Hypothalamus (tissue), 51 donors: Measurements from ENCODE around the gene DDR1.
"Not testable (repeated sequence)": the region's sequence is repeated elsewhere in the genome, so short reads cannot be mapped to it uniquely, and the experiment has no call there.

ENCODE experiments used
- DNase-seq, 51 donors: peaks; one replicate each; lab custom pipeline; 2025; lab: John Stamatoyannopoulos, UW

The DDR1 gene

DNA sequence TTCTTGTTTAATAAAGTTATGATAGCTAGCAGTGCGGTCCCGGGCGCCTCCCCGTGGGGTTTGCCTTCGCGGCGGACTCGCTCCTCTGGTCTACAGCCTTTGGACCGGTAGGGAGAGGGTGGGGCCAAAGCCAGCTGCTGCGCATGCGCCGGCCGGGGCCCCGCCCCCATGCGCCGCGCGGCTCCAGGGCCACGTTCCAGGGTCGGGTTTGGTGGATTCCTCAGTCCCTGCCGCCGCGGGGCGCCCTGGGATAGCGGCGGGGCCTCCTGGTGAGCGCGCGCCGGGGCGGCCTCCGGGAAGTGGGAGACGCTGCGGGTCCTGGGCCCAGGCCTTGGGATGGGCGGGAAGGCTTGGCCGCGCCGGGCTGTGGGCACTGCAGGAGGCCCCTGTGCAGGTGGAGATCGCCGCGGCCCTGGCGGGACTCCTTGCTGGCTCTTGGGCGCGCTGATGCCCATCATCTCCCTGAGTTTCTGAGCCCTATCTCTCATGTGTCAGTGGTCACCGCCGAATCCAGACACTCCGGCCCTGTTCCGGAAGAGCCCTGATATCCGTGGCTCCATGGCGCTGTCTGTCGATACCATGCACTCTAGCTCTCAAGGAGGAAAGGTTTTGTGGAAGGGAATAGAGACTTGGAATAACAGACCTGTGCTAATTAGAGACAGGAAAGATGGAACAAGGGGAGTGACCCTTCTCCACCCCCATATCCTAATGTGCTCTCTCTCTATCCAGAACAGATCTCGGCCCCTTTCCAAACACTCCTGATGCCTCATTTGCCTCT lies 29.9 kb downstream of the DDR1 start, which contains the start of gene VARS2:
Gene VARS2 (plus strand): TSS at position 163 of the 778 bp plus-strand sequence. CDS start 599 bp downstream, at position 762.
- peak; percentile 56 to 97 (median 91) for DNase-seq

DNA sequence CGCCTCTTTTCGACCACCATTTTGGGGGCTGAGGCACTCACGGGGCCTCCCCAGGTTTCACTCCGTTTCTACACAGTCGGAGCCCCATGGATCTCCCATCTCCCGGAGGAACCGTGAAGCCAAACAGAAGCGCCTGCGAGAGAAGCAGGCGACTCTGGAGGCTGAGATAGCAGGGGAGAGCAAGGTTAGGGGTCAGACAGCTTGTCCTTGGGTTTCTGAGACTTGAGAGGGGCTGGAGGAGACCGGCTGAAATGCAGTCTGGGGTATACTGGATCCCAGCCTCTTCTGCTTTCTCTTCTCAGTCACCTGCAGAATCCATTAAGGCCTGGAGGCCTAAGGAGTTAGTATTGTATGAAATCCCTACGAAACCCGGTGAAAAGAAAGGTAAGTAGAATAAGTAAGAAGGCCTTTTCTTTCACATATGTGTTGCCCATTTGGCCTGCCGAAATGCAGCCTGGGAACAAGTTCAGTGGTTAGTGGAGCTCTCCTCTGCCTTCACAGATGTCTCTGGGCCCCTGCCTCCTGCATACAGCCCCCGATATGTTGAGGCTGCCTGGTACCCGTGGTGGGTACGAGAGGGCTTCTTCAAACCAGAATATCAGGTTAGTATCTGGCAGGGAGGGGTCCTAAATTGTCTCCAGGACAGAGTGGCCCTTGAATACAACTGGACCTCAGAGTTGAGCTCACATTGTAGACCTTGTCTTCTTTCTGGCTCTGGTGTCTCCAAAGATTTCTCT lies 30.7 kb downstream of the DDR1 start:
- DNase-seq: peak in 13 of 51 donors; percentile 10 to 70 (median 33)

DNA sequence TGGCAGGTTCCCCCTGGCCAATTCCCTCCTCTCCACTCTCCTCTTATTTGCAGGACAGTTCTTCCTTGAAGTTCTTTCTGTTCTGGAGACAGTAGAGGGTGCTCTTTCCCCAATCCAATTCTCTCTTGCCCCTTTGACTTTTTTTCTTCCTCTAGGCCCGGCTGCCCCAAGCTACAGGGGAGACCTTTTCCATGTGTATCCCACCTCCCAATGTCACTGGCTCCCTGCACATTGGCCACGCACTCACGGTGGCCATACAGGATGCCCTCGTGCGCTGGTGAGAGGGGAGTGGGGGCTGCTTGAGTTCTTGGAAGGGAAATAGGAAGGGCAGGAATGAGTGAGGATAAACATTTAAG lies 31.2 kb downstream of the DDR1 start:
- DNase-seq: peak in 29 of 51 donors; percentile 3 to 78 (median 24)

DNA sequence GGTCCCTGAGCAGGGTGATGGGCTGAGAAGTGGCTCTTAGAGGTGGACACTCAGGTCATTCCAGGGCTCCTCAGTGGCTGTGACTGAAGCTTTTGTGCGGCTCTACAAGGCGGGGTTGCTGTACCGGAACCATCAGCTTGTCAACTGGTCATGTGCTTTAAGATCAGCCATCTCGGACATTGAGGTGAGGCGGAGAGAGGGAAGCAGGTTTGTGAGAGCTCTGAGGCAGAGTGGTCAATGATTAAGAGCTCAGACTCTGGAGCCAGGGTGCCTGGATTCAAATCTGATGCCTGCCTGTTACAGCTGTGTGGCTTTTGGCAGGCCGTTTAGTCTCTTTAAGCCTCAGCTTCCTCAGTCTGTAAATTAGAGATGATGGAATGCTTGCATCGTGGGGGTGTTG lies 32.7 kb downstream of the DDR1 start:
- DNase-seq: no peak

DNA sequence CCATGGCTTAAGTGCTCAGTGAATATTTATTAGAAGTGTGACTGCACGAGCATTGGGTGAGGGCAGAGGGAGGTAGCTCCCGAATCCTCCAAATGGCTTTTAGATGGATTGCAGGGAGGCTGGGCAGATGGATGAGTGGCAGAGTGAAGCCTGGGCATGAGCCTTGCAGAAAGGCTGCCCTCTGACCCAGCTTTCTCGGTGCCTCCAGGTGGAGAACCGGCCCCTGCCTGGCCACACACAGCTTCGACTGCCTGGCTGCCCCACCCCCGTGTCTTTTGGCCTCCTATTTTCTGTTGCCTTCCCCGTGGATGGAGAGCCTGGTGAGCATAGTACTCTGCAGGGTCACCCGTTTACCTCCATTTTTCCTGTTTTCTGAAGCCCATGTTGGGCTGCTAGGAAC lies 33.2 kb downstream of the DDR1 start:
- DNase-seq: no peak

DNA sequence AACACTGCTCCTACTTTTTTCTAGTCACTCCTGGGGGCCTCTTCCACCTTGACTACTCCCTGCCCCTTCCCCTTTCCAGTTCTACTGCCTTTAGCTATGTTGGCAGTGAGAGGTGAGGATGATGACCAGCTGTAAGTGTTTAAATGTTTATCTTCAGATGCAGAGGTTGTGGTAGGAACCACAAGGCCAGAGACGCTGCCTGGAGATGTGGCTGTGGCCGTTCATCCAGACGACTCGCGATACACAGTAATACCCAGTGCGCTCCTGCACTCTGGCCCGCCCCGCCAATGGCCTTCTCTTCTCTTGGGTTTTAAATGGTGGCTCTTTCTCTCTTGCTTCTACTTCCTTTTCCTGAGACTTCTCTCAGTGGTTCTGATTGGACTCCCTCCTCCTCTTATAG lies 34.4 kb downstream of the DDR1 start:
- no peak for DNase-seq

DNA sequence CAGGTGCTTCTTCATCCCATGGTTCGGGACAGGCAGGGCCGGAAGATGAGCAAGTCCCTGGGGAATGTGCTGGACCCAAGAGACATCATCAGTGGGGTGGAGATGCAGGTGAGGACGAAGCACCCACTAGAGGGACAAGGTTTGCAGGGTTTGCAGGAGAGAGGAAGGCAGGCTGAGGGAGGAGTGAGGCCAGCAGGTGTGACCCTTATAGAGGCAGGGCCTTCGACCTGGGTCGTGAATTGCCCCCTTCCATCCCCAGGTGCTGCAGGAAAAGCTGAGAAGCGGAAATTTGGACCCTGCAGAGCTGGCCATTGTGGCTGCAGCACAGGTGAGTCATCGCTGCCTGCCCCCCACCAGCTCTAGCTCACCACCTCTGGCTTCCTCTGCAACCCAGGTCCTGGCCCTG lies 38.1 kb downstream of the DDR1 start:
- no peak for DNase-seq

DNA sequence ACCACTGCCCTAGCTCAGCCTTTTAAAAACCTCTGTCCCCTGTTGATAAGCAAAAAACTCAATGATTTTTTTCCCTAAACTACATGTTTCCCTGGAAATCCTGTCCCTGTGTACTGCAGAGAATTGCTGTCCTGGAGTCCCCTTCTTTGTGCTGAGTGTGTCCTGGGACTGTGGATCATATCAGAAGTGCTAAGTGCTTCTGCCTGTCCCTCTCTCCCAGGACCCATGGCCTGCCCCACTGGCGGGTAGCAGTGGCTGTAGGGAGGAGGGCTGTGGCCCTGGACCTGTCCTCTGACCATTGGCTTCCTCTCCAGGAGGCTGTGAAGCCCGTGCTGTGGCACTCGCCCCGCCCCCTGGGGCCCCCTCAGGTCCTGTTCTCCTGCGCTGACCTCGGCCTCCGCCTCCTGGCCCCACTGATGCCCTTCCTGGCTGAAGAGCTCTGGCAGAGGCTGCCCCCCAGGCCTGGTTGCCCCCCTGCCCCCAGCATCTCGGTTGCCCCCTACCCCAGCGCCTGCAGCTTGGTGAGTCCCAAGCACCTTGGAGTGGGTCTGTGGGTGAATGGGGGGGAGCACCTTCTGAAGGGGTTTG lies 39.8 kb downstream of the DDR1 start:
- DNase-seq: not testable (repeated sequence)

DNA sequence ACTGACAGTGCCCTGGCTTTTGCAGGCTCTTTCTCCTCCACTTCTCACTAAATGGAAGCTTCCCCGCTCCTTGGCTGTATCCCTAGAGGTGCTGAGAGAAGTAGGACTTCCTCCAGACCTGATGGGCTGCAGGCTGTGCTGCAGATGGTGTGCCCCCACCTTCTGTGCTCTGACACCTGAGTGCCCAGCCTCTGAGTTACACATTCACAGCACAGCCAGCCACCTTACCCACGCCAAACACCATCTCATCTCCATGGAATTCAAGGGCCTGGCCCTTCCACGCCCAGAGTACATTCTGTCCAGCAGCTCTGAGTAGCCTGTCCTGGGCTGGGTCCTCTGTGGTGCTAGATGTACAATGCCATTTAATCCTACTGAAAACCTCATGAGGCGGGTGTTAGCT lies 42.3 kb downstream of the DDR1 start:
- no peak for DNase-seq

DNA sequence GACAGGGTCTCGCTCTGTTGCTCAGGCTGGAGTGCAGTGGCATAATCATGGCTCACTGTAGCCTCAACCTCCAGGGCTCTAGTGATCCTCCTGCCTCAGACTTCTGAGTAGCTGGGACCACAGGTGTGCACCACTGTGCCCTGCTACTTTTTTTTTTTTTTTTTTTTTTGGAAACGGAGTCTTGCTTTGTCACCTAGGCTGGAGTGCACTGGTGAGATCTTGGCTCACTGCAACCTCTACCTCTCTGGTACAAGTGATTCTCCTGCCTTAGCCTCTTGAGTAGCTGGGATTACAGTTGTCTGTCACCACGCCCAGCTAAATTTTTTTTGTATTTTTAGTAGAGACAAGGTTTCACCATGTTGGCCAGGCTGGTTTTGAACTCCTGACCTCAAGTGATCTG lies 42.8 kb downstream of the DDR1 start:
- not testable (repeated sequence) for DNase-seq

DNA sequence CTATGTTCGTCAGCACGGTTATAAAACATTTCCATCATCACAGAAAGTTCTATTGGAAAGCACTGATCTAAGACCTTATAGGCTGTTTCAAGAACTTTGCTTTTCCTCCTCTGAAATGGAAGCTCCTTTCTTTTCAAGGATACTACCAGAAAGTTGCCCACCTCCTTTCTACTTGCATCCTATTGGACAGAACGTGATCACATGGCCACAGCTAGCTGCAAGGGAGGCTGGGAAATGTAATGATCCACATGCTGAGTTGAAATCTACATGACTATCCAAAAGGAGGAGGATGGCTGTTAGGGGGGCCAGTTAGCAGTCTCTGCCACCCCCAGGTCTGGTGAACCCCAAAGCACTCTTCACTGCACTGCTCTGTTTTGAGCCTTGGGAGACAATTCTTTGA lies 44.4 kb downstream of the DDR1 start:
- DNase-seq: no peak

DNA sequence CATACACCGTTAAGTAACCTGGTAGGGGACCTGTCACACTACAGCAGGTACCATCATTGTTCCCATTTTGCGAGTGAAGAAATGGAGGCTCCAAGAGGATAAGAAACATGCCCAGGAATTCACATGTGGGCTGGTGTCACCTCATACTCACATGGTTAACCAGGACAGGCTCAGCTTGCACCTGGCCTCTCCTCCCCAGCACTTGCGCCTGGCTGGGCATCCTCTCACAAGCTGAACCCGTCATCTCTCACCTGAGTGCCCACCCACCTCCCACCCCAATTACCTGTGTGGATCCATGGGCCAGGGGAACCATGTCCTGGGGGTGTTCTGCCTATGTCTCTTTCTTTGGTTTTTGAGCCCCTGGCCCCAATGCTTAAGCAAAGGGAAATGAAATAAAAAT lies 46.2 kb downstream of the DDR1 start:
- DNase-seq: no peak

DNA sequence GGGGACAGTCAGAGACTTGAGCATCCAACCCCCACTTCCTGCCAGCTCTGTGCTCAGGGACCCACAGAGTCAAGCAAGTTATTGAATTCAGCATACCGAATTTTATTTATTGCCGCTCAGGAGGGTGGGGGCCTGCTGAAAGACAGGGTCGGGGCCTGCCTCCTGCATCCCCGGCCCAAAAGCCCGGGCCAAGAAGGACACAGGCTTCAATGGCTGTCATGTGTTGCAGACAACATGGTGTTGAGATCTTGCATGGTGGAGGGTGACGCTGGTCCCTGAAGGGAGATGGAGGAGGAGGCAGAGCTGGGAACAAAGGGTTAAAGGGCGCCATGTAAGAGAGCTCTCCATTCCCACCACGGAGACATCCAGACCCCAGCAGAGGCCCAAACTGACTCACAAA lies 47.0 kb downstream of the DDR1 start:
- no peak for DNase-seq

DNA sequence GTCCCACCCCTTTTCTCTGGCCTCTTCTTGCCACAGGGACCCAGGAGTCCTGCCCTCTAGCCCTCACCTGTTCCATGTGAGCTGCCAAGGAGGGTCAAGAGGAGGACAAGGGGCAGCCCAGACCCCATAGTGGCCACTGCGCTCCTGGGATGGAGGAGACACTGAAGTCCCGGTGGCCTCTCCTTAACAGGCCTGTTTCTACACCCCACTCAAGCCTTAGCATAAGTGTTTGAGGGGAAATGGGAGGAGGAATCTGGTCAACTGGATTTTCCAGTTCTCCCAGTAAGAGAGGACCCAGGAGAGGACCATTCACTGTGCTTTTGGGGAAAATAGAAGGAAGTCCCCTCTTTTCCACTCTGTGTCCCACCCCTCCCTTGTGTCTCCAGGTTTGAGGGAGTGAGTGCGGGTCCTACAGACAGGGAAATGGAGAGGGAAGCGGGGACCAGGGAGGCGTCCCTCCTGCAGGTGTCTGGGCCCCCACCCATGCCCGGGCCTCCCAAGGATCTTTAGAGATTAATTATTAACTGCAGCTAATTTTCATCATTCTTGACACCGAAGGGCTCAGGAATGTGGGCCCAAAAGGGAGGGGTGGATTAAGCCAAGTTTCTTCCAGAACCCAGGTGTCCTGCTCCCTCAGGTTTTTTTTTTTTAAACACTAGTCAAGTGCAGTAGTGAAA lies 47.8 kb downstream of the DDR1 start, which contains the start of gene SFTA2:
Gene SFTA2 (minus strand): TSS at position 202 of the 677 bp plus-strand sequence. CDS start 74 bp downstream, at position 128.
- no peak for DNase-seq

DNA sequence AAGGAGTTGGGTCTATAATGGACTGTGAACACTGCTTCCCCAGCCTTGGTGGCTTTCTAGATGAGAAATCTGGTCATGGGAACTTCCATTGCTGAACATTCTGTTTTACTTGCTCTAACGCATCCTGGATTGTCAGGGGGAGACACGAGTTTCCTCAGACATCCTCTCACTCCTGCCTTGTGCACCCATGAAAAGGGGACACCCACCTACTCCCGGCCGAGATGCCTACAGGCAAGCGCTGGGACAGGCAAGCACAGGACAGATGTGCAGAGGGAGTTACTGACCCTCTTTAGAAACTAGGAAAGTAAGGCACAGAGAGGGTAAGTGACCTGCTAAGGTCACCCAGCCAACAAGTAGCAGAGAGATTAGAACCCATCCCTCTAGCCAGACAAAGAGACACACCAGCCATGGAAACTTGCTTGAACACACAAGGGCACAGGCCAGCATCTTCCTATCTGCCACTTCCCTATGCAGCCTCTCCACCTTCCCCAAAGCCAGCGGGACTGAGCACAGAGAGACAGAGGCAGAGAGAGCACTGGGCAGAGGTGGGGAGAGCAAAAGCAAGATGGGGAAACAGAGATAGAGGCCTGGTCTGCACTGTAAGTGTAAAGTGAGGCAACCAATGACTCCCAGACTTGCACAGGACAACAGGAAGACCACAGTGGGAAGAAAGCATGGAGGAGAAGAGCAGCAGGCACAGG lies 48.5 kb downstream of the DDR1 start:
- DNase-seq: no peak

DNA sequence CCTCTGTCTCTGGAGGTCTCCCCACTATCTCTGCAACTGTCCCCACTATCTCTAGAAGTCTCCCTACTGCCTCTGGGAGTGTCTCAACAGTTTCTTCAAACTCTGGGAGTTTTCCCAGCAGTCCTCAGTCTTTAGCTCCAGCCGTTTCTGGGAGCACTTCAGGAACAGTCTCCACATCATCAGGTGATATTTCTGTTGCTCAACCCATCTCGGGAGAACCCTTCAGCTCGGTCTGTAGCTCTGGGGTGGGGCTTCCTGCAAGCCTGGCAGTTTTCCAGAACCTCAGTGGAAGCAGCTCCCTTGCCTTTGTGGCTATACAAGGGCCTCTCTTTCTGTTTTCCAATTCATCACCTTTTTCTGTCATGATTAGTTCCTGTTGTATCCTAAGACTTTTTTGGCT lies 50.7 kb downstream of the DDR1 start:
- DNase-seq: no peak

DNA sequence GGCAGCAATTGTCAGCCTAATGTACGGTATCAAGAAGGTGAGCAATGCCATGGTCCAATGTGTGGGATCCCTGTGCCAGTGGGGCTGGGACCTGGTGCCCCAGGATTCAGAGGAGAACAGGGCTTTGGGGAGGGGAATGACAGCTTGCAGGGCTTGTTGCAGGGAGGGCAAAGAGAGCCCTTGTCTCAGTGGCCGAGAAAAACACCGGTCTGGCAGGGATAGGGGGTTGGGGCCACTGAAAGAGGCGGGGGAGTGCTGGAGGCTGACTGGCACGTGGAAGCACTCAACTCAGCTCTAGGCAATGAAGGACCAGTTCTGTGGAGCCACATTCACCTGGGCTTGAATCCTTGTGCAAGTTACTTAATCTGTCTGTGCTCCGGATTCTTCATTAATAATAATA lies 52.9 kb downstream of the DDR1 start:
- DNase-seq: no peak

DNA sequence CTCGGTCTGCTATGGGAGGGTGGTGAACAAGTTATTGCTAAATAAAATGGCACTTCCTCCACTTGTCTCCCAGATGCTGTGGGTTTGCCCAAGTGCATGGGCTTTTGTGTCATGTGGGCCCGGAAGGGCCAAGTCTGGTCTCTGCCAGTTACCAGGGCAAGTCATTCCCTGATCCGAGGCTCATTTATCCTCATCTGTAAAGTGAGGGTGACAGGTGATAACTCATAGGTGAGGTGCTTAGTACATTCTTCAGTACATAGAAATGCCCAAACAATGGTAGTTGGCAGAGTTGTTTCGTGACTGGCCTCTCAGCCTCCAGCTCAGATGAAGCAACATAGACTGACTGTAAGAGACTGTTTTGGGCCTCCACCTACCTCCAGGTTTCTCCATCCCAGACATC lies 54.4 kb downstream of the DDR1 start:
- no peak for DNase-seq

DNA sequence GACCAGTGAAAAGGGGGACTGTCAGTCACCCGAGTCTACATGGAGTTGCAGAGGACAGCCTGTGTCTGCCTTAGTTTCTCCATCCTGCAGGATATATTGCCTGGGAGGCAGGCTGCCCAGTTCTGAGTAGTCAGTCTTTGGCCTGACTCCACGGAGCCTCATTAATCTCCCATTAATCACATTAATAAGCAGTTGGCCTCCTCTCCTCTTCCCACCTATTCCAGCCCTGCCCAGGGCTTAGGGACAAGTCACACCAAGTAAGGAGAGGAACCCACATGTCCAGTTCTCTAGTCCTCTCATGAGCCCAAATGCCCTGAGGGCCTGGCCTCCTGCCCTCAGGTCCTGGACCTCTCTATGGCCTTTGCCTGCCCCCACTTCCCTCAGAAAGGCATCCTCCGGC lies 55.2 kb downstream of the DDR1 start:
- no peak for DNase-seq

DNA sequence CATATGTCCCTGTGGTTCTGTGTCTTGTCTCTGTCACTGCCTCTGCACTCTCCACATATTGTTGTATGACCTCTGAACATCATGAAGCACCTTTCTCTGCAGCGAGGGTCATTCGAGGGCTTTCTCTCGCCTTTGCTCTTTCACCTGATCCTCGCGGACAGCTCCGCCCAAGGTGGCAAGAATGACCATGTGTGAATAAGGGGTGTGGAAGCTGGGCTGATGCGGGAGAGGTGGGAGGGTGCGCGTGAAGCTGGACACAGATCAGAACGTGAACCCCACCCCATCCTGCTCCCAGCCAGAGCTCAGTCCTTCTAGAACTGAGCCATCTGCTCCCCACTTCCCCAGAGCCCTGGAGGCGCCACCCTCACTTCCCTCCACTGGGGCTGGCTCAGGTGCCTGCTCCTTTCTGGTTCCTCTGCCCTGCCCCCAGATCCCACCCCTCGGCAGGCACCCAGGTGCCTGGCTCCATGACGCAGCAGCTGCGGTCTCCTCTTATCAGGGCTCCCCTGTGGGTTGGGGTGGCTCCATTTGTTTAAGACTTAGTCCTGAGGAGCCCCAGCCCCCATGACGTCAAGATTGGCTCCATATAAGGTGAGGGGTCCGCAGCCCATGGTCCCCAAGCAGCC lies 56.2 kb downstream of the DDR1 start, which contains the start of gene MUCL3:
Gene MUCL3 (plus strand): TSS at position 613 of the 626 bp plus-strand sequence. CDS start 27 bp downstream, outside the sequence.
- no peak for DNase-seq
